Upper lobe of left lung (tissue), 4 donors: ENCODE results near the gene TUBB3.

Experiments used
- CTCF ChIP-seq, 6 experiments: fragments of 450-650 bp in 4 of 6; fragments of 200-600 bp in 2 of 6; sonication (generic) in 2 of 6; IDR thresholded peaks; one replicate each; pipeline ENCODE4 v1.5.1; 2016 to 2019; ENCODE audit warnings: antibody characterized with exemption in 6 of 6
- EP300 ChIP-seq, 4 donors: sonication (generic); formaldehyde crosslinking; IDR thresholded peaks; one replicate each; pipeline ENCODE4 v1.5.1; 2017; ENCODE audit warnings: antibody characterized with exemption in 4 of 4, control low read depth in 2 of 4

GRCh38 chr16:89958068-89958467 is 34.9 kb downstream of the TUBB3 start:
- TF ChIP-seq CTCF (IDR thresholded peaks at IDR 0.05) (no peak), EP300 (IDR thresholded peaks at IDR 0.05) (no peak)
